Stimulated activated CD8-positive, alpha-beta memory T cell treated with anti-CD3 and anti-CD28 coated beads, Interleukin-2, amount 100 ng/mL, for 48 hours (primary cell): Measurements from ENCODE around the gene POLR2L.

Source experiments
- DNase-seq, 2 donors: peaks; one replicate each; pipeline ENCODE4 v3.0.0-alpha.2; 2020; ENCODE audit warnings: low read depth in 2 of 2

The POLR2L gene

DNA sequence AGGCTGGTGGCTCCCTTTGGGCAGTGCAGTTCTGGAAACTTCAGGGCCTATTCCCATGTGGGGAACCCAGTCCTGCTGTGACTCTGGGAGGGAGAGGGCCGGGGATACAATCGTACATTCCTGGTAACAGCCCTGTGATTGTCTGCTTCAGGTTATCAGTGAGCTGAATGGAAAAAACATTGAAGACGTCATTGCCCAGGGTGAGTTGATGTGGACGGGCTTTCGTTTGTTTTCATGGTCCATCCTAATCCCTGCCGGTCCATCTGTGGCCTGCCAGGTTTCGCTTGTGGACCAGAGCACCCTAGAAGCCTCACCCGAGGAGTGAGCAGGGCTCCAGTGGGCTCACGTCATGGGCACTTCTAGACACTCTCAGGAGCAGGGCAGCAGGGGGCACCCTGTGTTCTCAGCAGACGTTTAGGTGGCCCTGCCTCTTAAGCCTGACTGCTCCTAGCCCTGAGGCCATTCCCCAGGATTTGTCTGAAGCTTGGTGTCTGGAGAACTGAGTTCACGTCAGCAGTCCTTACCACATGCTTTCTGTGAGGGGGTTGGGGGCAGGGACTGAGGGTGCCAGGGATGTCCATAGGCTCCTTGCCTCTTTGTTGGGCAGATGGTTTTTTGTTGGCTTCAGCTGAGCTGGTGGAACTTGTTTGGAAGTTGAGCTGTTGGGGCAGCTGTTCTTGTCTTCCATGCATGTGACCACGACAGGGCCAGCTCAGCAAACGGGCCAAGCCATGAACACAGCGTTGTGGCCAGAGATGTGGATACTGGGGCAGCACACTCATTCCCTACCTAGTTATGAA, 30.7 kb downstream of the POLR2L start:
- DNase-seq, result no peak

DNA sequence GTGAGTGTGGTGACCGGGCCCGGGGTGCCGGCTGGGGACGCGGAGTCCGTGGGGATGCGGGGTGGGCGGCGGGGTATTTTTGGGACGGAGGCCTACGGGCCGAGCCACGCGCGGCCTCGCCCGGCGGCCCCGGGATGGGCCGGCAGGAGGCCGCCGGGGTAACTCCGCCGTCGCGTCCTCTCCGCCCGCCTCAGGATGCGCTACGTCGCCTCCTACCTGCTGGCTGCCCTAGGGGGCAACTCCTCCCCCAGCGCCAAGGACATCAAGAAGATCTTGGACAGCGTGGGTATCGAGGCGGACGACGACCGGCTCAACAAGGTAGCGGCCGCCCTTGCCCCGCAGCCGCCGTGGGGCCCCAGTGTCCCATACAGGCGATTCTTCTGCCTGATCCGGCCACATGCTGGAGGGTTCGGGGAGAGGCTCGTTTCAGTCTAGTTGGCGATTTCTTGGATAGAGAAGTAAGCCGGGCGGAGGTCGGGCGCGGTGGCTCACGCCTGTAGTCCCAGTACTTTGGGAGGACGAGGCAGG, 32.2 kb downstream of the POLR2L start:
- DNase-seq, result no peak

DNA sequence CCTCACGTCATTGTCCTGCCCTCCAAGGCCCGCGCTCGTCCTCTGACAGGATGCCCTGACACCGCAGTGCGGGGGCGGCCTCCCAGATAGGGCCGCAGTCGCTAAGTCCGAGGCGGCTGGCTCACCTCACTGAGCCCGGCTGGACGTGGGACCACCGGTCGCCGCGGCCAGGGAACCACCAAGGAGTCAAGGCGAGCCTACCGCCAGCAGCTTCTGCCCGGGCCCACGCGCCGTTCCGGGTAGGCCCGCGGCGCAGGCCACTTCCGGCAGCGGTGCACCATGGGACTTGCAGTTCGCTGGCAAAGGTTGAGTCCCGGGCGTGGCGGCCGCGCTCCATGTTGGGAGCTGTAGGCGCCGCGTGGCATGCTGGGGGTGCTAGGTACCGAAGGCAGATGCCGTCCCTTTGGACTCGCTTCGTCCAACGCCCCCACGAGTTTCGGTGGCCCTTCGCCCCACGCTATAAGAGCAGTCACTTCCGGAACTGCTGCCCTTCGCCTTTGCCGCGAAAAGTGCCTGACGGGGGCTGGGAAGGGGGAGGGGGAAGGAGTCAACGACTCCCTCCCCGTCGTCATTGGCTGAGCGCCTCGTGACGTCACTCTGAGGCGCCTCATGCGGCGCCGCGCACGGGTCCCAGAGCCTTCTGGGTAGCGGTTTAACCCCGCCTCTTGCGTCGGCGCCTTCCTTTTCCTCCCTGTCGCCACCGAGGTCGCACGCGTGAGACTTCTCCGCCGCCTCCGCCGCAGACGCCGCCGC, 32.9 kb downstream of the POLR2L start, which contains the start of gene RPLP2:
Gene RPLP2, plus strand, starts transcription at position 681 of the 753 bp plus-strand sequence. CDS start 268 bp downstream, outside the sequence.
- DNase-seq, result peak; percentile 96 to 98

DNA sequence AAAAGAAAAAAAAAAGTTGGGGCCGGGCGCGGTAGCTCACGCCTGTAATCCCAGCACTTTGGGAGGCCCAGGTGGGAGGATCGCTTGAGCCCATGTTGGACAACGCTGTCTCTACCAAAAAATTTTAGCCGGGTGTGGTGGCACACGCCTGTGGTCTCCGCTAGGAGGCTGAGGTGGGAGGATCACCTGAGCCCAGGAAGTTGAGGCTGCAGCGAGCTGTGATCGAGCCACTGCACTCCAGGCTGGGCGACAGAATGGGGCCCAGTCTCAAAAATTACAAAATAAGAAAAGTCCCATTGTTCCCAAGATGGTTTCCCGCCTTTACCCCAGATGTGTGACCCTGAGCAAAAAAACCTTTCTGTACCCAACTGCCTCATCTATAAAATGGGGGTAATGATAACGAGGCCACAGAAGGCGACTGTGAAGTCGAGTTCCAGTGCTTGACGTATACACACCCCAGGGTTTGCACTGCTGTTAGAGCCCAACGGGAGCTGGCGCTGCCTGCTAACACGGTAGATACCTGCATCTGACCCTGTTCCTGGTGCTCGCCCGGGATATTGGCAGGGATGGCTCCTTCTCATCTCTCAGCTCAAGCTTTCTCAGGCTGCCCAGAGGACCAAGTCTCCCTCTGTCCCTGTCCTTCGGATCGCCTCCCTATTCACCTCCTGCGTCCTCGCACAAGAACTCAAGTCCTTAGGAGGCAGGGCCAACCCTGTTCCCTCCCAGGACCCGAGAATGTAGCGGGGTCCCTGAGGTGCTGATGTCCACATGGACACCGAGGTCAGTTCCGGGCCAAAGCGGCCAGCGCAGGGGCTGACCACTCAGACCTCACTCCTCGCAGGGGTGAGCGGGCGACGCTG, 33.7 kb downstream of the POLR2L start:
- DNase-seq, result no peak

DNA sequence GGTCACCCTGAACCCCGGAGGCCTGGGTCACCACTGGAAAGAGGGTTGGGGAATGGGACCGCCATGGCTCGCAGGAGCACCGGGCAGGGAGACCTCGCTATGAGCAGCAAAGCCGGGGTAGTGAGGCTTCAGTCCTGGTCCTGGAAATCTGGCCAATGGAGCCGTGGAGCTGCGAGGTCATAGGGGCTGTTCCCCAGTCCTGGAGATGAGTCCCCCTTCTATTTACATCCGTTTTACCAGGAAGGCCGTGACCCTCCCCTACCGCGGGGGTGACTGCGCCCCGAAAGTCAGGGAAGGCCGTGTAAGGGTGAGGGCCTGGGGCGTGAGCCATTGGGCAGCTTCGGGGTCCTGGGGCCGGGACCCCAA, 37.7 kb downstream of the POLR2L start:
- no peak for DNase-seq

DNA sequence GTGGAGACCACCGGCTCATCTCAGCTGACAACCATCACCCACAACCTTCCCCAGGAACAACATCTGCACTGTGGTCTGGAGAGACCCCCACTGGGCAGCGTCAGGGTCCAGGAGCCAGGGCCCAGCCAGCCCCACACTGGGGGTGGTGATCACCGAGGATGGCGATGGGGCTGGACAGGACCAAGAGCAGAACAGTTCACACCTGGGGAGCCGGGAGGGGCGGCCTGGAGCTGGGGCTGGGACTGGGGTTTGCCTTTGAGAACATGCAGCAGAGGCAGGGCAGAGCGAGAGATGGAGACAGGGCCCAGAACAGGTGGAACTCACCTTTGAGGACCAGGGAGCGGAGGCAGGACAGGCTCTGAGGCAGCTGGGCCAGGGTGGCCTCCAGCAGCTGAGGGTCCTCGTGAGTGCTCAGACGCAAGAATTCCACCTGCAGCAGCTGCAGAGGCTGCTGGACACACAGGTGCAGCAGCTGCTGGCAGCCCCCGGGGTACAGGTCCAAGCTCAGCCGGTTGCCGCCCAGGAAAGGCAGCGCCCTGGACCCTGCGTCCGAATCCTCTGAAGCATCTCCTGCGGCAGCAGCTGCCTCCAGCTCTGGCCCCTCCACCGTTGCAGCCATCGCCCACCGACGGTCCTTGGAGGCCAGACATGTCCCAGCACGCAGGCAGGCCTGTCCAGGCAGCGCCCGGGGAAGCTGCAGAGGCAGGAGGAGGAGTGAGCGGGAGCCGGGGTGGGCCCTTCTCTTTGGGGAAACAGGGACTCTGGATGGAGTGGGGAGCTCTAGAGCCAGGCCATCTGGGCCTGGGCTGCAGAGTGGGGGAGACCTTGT, 38.3 kb downstream of the POLR2L start:
- no peak for DNase-seq

DNA sequence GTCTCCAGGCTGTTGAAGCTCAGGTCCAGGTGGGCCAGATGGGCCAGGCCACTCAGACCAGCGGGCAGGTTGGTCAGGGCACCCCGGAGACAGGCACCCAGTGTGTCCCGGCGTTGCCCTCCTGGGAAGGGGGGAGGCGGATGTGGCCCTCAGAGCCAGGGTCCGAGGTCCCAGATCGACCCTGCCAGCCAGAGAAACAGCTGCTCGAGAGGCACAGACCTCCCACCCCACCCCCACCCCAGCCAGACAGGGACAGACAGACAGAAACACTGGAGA, 38.9 kb downstream of the POLR2L start:
- no peak for DNase-seq

DNA sequence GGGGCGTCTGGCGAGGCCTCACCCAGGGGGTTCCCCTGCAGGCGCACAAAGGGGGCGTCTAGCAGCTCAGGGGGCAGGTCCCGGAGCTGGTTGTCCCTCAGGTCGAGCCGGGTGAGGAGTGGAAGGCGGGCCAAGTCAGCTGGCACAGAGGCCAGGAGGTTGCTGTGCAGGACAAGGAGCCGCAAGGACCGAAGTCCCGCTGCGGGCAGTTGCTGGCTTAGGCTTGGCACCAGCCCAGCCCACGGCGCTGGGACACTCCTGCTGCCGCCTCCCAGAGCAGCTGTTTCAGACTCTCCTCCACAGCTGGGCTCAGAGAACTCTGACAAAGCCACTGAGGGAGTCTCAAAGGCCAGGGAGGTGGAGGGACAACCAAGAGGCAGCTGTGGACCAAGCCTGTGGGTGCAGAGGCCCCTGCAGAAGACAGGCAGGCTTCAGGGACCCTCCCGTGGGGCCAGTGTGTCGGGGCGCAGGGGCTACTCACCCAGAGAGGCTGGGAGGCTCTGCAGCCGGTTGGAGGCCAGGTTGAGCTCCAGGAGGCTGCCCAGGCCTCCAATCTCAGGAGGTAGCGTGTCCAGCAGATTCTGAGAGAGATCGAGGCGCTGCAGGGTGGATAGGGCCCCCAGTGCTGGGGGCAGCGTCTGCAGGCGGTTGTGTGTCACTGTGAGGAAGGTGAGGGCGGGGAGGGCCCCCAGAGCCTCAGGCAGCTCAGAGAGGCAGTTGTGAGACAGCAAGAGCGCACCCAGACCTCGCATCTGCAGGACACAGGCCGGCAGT, 39.4 kb downstream of the POLR2L start:
- no peak for DNase-seq

DNA sequence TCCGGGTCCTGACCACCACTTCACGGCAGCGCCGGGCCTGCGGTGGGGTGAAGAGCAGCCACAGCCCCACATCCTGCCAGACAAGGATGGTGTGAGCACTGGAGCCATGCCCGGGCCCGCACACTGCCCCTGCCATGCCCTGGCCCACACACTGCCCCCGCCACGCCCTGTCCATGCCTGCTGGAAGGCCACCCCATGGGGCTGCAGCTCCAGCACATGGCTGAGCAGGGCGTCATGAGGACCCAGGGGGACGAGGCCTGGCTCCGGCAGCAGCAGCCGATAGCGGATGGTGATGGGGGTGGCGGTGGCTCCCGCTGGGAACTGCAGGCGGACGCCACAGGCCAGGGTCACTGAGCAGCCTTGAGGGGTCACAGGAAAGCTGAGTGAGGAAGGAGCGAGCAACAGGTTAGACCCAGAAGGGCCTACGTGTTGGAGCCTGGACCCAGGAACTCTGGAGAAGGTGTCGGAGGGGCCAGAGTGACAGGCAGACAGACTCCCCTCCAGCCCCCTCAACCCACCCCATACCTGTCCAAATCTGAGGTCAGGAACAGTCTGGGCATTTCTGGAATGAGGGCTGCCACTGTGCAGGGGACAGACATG, 40.2 kb downstream of the POLR2L start:
- DNase-seq, result no peak

DNA sequence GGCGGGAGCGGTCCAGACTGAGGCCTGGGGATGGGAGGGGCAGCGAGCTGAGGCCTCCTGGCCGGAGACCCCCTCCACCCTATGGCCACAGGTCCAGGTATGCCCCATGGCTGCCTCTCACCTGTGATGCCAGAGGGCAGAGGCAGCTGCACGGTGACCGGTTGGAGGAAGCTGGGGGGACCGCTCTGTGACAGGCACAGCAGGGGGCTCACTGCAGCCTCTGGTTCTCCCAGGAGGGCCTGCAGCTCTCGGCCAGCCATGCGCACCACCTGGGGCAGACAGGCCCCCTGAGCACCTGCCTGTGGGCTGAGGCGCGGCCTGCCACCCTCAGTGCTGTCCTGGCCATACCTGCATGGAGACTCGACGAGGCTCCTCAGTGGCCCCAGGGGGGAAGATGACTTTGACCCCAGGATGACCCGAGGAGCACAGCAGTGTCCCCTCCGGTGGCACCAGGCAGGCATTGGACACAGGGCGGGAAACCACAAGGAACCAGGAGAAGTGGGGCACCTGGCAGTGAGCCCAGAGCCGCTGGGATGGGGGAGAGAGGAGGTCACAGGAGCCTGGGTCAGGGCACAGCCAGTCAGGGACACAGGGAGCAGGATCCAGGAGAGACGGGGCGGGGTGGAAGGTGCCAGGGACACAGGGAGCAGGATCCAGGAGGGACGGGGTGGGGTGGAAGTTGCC, 41.1 kb downstream of the POLR2L start:
- no peak for DNase-seq

DNA sequence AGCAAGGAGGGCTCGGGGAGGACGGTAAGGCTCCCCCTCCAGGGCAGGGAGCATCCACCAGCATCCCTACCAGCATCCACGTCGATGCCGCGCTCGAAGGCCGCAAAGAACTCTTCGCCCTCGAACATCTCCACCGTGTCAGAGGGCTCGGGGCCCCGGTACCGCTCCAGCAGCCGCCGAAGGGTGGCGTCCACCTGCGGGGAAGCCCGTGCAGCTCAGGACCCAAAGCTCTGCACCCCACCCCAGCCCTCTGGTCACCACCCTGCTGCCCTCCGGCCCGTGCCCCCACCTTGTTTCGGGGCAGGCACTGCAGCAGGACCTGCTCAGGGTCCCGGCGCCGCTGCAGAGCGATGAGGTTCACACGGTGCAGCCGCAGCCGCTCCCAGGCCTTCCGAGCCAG, 41.9 kb downstream of the POLR2L start:
- no peak for DNase-seq

DNA sequence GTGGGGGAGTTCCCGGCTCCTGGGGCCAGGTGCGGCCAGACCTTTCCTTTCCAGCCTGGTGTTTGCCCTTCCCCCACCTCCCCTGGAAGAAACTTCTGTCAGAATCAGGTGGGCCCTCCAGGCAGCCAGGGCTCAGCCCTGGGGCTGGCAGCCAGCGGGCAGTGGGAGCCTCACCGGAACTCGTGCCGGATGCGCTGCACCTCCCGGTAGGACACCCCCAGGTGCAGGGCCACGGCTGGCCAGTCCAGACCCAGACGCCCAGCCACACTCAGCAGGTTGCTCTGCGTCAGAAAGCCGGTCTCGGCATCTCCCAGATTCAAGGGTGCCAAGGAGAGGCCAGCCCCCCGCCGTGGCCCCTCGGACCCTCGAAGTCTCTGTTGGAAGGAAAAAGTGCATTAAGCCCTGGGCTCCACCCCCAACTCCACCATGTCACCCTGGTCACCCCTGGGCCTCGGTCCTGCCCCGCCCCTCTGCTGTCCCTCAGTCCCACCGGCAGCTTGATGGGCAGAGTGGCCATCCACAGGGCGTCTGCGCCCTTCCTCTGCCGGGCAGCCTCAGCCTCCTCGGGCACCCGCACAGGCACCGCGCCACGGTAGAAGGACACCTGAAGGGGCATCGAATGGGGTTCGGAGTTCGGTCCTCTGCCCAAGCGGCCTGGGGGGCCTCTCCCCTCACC, 42.5 kb downstream of the POLR2L start:
- DNase-seq, result no peak

DNA sequence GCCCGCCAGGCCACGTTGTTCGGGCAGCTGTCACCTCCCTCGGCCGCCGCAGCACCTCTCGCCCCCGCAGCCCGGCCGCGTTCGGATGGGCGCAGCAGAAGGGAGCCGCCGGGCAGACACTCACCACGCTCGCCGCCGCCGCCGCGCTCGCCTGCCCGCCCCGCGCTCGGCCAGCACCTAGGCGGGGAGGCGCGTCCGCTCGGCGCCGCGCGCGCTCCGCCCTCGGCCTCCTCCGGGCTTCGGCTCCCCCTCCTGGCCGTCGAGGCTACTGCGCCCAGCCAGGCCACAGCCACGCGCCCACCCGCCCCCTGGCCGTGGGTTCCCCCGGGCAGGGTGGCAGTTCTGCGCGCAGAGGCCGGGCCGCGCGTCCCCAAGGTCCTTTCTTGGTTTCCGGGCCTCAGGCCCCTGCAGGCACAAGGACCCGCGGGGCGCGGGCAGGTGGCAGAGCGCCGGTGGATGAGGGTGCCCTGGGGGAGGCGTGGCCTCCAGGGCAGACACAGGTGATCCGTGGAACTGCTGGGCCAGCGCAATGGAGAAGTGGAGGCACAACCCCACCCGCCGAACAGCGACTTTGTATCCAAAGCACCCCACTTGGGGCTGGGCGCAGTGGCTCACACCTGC, 44.1 kb downstream of the POLR2L start, which contains the start of gene SLC25A22:
Gene SLC25A22, minus strand, starts transcription at position 189 of the 621 bp plus-strand sequence. CDS start 3,275 bp downstream, outside the sequence.
- DNase-seq, result peak; percentile 76 to 79

DNA sequence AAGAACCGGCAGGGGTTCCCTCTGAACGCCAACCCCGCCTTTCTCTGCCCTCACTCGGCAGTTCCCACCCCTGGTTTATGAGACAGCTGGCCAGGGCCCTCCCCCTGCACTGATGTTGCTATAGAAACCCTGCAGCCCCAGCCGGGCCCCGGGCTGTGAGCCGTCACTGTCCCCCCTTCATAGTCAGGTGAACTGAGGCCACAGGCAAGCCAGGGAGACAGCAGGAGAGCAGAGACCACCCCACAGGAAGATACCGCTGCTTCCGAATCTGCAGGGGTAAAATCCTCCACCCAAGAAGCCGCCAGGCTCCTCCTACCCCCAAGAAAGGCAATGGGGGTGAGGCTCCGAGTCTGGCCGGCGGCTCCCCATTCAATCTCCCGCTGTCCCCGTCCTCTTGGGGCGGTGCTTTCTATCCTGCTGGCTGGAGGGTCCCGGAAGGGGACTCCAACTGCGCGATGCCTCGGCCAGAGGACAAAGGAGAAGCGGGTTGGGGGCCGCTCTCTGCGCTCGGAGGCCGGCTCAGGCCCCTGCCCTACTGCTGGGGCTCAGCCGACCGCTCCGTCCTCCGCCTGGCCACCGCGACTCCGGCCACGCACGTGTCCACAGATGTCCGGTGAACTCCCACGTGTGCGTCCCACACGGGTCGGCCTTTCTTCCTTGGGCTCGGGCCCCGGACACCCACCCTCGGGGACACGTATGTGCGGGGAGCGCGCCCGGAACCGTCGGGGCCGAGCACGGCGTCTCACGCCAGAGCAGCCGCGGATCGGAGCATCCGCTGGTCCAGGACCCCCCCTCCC, 44.8 kb downstream of the POLR2L start:
- DNase-seq, result peak; percentile 66 to 76

DNA sequence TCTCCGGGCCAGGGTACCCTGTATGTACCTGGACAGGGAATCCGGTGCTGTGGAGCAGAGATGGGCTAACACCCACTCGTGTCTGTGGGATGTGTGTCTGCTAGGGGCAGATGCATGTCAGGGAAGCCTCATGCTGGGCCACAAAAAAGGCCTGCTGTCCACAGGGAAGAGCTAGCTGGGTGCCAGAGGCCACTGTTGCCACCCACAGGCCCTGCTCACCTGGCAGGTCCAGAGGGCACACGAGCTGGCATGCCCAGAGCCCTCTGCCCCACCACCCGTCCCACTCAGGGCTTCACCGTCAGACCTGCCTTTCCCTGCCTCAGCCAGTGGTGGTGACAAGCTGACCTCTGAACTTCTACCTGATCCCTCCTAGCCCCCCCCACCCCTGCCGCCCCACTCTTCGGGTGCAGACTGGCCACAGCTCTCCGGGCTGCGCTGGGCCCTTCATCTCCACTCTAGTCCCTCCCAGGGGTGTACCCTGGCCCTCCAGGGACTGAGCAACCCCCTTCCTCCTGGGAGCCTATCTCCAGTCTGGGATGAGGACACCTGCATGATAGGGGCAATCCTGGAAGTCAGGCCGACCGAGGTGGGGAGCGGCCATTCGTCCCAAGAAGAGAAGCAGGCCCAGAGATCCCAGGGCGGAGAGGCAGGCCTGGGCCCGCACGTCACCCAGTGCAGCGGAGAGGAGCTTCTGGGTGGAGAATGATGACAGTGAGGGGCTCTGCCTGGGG, 45.6 kb downstream of the POLR2L start:
- DNase-seq, result no peak

DNA sequence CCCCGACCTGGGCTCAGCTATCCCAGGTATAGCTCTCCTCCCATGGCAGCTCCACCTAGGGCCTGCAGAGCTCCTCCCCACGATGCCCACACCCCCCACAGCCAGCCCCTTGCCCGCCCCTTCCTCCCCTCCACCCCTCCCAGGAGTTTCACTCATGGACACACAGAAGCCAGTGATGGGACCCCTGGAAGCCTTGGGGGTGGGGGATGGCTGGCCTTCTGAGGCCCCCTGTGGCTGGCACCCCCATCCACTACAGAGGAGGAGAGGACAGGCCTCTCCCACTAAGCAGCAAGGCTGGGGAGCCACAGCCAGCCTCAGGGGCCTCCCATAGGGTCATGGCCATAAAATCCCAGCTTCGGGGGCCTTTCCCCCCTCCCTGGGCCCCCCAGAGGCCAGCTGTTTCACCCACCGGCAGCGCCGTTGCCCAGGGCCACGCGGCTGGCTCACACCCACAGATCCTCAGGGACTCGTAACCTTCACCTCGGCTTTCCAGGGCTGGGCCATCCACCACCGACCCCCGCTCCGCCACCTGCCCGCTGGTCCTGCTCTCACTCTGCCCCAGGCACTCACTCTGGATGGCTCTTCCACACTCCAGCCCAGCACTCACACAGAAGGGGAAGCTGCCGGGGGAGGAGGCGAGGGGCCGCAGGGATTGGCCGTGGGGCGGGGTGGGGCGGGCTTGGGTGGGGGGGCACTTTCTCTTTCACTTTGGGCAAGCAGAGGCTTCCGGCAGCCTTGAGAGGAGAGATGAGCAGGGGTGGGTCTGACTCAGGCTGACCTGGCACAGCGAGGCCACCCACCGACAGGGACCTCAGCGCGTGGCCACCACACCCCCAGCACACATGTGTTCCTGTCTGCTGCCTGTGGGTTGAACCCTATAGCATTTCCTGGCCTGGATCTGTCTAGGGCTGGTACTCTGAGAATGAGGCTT, 46.4 kb downstream of the POLR2L start:
- DNase-seq, result peak; percentile 75 to 81
